Measurements from ENCODE around the gene FAM78A.

Gene FAM78A

DNA sequence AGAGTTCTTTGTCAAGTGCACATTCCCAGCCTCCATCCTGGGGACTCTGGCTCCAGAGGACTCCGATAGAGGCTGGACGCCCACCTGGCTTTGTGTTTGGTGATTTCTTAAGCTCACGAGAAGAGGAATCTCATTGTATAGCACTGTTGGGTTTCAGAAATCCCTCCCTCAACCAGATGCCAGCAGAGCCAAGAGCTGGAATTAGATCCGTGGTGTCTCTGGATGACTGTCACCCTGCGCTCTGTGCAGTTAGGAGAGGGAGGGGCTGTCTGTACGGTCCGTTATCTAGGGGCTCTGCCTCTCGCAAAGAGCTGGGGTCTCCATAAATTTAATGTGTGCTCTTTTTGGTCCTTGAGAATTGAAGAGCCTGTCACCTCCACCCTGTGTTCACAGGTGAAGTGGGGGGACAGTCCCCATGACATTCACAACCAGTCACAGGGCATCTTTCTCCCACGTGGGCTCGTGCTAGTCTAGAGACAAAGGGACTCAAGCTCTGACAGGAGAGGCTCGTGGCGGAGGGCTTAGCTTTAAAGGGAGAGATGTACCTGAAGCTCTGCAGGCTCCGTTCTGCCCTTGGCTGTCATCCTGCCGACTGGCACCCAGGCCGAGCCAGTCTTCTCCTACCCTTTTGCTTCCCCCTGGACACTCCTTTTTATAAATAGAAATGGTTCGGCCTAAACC is 41.4 kb downstream of the FAM78A start:
- DNase-seq (ENCODE audit: insufficient read length, low spot score), result no peak
- no peak for FAIRE-seq
- no peak for TF ChIP-seq SPI1 (IDR thresholded peaks at IDR 0.05; ENCODE audit: low read depth, low read length)
- TF ChIP-seq POU2F2 (IDR thresholded peaks at IDR 0.05; ENCODE audit: low read depth, low read length), result no peak

DNA sequence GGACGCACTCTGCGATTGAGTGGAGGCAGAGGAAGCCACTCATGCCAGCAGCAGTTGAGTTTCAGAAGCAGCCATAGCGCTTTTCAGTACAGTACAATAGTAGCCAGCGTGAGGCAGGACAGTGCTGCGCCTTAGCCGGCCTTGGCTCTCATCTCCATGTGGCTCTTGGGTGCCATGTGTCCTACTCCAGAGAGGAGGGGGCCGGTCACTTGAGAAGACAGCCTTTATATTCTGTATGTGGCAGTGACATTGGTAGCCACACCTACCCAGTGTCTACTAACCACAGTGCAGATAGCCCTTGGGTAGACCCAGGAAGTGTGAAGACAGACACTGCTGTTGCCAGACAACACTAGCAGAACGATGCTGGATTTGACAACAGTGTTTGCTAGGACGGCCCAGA is 42.3 kb downstream of the FAM78A start:
- TF ChIP-seq TAF1 (IDR thresholded peaks at IDR 0.05; ENCODE audit: low read depth, low read length), result no peak
- TF ChIP-seq SPI1 (IDR thresholded peaks at IDR 0.05; ENCODE audit: low read depth, low read length), result no peak
- TF ChIP-seq PAX5 (IDR thresholded peaks at IDR 0.05; ENCODE audit: insufficient read depth, low read length, severe bottlenecking), result no peak
- no peak for TF ChIP-seq POLR2AphosphoS5 (IDR thresholded peaks at IDR 0.05; ENCODE audit: low read depth, low read length)
- TF ChIP-seq POU2F2 (IDR thresholded peaks at IDR 0.05; ENCODE audit: low read depth, low read length), result no peak
- no peak for TF ChIP-seq POLR2A (IDR thresholded peaks at IDR 0.05; ENCODE audit: low read depth, low read length)
- DNase-seq (ENCODE audit: insufficient read length, low spot score), result no peak
- FAIRE-seq, result no peak

DNA sequence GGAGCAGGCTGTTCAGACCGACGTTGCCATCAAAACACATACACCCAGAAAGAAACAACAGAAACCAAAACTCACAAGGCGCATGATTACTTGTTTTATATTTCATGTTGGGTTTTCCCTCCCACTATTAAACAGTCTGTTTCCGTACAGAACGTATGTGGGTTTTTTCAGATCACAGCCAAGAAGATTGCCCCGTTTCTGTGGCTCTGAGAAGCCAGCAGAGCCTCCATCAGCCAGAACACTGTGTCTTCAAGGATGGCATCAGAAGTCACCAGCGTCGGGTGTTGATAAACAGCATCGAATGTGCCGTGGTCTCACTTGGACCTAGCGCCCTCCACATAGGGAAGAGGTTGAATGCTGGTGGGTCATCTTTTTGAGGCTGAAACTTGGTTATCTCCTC is 42.8 kb downstream of the FAM78A start:
- TF ChIP-seq PAX5 (IDR thresholded peaks at IDR 0.05; ENCODE audit: insufficient read depth, low read length, severe bottlenecking) (no peak), POU2F2 (IDR thresholded peaks at IDR 0.05; ENCODE audit: low read depth, low read length) (no peak), POLR2AphosphoS5 (IDR thresholded peaks at IDR 0.05; ENCODE audit: low read depth, low read length) (no peak), TAF1 (IDR thresholded peaks at IDR 0.05; ENCODE audit: low read depth, low read length) (no peak), SPI1 (IDR thresholded peaks at IDR 0.05; ENCODE audit: low read depth, low read length) (no peak), POLR2A (IDR thresholded peaks at IDR 0.05; ENCODE audit: low read depth, low read length) (no peak)
- FAIRE-seq (no peak), DNase-seq (ENCODE audit: insufficient read length, low spot score) (no peak)

DNA sequence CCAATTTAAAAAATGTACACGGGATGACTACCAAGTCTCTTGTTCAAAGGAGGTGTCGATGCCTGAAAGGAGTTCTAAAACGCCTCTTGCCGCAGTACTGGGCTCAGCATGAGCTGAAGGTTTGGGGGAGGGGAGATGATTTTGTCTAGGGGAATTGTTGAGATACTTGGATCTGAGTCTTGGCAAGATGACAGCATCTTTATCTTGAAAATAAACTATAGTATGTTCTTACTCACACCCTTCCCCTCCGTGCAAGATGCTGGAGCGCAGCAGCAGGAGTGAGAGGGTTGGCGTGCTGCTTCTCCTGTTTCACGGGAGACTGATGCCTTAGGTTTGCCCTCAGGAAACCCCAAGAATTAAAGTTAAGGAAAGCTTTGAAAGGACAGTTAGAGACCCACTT is 47.3 kb downstream of the FAM78A start:
- DNase-seq (ENCODE audit: insufficient read length, low spot score), result no peak
- FAIRE-seq, result no peak
- TF ChIP-seq SPI1 (IDR thresholded peaks at IDR 0.05; ENCODE audit: low read depth, low read length), result no peak
- no peak for TF ChIP-seq POU2F2 (IDR thresholded peaks at IDR 0.05; ENCODE audit: low read depth, low read length)
- no peak for TF ChIP-seq TAF1 (IDR thresholded peaks at IDR 0.05; ENCODE audit: low read depth, low read length)
- TF ChIP-seq PAX5 (IDR thresholded peaks at IDR 0.05; ENCODE audit: insufficient read depth, low read length, severe bottlenecking), result no peak

DNA sequence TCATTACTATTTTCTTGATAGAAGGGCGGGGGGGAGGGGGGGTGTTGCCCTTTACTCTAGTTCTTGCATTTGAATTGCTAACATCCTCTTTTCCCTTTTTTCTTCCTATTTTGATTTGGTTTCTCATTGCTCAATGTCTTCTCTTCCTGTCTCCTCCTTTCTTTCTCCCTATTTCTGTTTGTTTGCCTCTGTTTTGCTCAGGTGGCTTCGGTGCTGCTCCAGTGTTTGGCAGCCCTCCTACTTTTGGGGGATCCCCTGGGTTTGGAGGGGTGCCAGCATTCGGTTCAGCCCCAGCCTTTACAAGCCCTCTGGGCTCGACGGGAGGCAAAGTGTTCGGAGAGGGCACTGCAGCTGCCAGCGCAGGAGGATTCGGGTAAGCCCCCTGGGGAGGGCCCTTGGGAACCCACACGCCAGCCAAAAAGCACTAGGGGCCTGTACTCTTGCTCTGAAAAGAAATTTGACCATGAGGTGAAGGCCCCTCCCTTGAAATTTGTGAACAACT is 48.3 kb downstream of the FAM78A start:
- no peak for FAIRE-seq
- no peak for TF ChIP-seq TAF1 (IDR thresholded peaks at IDR 0.05; ENCODE audit: low read depth, low read length)
- no peak for TF ChIP-seq POLR2AphosphoS5 (IDR thresholded peaks at IDR 0.05; ENCODE audit: low read depth, low read length)
- no peak for TF ChIP-seq POLR2A (IDR thresholded peaks at IDR 0.05; ENCODE audit: low read depth, low read length)
- no peak for TF ChIP-seq PAX5 (IDR thresholded peaks at IDR 0.05; ENCODE audit: insufficient read depth, low read length, severe bottlenecking)
- TF ChIP-seq SPI1 (IDR thresholded peaks at IDR 0.05; ENCODE audit: low read depth, low read length), result no peak
- TF ChIP-seq POU2F2 (IDR thresholded peaks at IDR 0.05; ENCODE audit: low read depth, low read length), result no peak
- no peak for DNase-seq (ENCODE audit: insufficient read length, low spot score)

DNA sequence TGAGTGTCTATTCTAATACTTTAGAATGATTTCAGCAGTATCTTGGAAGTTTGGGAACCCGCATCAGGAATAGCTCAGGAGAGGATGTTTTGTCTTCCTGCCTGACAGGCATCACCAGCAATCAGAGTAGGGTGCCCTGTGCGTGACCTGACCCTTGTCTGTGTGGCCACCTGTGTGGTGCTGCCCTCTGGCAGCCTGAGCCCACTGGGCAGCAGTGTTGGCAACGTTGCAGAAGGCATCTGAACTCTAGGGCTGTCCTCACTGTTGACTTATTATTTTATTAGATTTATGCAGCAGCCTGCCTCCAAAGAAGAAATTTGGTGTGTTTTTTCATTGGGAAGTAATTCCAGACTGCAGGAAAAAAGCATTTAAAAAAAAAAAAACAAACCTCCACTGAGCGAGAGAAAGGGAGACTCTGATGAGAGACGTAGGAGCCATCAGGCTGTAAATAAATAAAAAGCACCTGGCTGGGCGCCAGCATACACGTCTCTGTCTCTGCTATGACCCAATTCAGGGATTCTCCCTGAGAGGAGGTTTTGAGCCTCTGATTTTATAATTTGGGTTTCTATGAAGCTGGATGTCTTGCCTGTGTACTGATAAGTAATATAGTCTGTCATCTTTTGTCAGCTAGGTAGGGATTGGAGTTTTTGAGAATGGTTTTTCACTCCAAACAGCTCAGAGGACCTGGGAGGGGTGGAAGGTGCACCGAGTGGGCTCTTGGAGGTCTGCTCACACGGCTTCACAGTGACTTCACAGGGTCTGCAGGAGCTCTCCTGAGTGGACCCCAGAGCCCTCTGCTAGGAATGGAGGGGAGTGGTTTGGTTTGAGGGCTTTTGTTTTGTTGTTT is 49.0 kb downstream of the FAM78A start:
- TF ChIP-seq SPI1 (IDR thresholded peaks at IDR 0.05; ENCODE audit: low read depth, low read length), result no peak
- no peak for TF ChIP-seq PAX5 (IDR thresholded peaks at IDR 0.05; ENCODE audit: insufficient read depth, low read length, severe bottlenecking)
- TF ChIP-seq TAF1 (IDR thresholded peaks at IDR 0.05; ENCODE audit: low read depth, low read length), result no peak
- TF ChIP-seq POLR2A (IDR thresholded peaks at IDR 0.05; ENCODE audit: low read depth, low read length), result no peak
- TF ChIP-seq POU2F2 (IDR thresholded peaks at IDR 0.05; ENCODE audit: low read depth, low read length), result no peak
- DNase-seq (ENCODE audit: insufficient read length, low spot score), result no peak
- FAIRE-seq, result no peak

DNA sequence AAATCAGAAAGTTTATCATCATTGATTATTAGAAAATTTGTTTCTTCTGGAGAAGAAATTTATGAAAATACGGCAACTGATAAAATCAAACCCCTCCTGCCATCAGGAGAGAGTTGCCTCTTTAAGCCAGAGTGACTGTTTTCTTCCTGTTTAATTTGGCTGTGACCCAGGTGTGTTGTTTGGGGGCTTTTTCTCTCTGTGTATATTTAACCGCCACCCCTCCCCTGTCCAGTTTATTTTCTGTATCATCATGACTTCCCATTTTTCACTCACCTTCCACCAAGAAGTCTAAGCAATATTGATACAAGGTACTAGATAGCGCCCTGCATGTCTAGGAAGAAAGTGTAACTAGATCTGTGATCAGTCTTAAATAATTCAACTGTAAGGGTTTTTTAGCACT is 50.1 kb downstream of the FAM78A start:
- no peak for TF ChIP-seq TAF1 (IDR thresholded peaks at IDR 0.05; ENCODE audit: low read depth, low read length)
- TF ChIP-seq POLR2A (IDR thresholded peaks at IDR 0.05; ENCODE audit: low read depth, low read length), result no peak
- no peak for TF ChIP-seq POLR2AphosphoS5 (IDR thresholded peaks at IDR 0.05; ENCODE audit: low read depth, low read length)
- TF ChIP-seq POU2F2 (IDR thresholded peaks at IDR 0.05; ENCODE audit: low read depth, low read length), result no peak
- TF ChIP-seq SPI1 (IDR thresholded peaks at IDR 0.05; ENCODE audit: low read depth, low read length), result no peak
- no peak for TF ChIP-seq PAX5 (IDR thresholded peaks at IDR 0.05; ENCODE audit: insufficient read depth, low read length, severe bottlenecking)
- no peak for DNase-seq (ENCODE audit: insufficient read length, low spot score)
- no peak for FAIRE-seq

DNA sequence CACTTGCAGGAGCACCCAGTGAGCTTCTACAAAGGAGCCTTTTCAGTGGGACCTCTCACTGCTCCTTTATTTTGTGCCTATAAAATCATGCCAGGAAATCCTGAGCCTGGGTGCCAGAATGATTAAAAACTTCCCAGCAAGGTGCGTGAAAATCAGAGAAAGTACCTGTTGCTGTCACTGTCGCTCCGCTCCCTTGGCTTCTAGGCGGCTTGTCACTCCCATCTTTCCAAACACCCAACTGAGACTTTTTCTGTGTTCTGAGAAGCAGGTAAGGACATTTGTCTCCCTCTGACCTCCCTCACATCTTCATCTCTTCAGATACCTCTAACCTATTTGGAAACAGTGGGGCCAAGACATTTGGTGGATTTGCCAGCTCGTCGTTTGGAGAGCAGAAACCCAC is 53.9 kb downstream of the FAM78A start:
- TF ChIP-seq POU2F2 (IDR thresholded peaks at IDR 0.05; ENCODE audit: low read depth, low read length) (no peak), TAF1 (IDR thresholded peaks at IDR 0.05; ENCODE audit: low read depth, low read length) (no peak), SPI1 (IDR thresholded peaks at IDR 0.05; ENCODE audit: low read depth, low read length) (no peak), PAX5 (IDR thresholded peaks at IDR 0.05; ENCODE audit: insufficient read depth, low read length, severe bottlenecking) (no peak), POLR2AphosphoS5 (IDR thresholded peaks at IDR 0.05; ENCODE audit: low read depth, low read length) (no peak), POLR2A (IDR thresholded peaks at IDR 0.05; ENCODE audit: low read depth, low read length) (no peak)
- DNase-seq (ENCODE audit: insufficient read length, low spot score) (no peak), FAIRE-seq (no peak)

DNA sequence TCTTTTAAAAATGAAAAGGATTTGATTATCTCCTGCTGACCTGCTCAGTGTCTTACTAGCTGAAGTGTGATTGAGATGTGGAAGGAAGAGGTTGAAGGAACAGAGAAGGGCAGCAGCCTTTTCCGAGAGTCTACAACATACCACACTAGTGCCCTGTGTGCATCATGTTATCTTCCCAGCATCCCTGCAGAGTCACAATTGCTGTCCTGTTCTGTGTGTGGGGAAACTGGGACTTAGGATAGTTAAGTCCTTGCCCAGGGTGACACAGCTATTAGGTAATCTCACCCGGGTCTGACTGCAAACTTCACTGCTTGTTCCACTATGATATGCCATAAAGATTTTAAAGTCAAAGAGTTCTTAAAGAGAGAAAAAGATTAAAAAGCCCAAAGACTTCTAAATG is 55.8 kb downstream of the FAM78A start:
- TF ChIP-seq PAX5 (IDR thresholded peaks at IDR 0.05; ENCODE audit: insufficient read depth, low read length, severe bottlenecking), result no peak
- no peak for TF ChIP-seq POLR2AphosphoS5 (IDR thresholded peaks at IDR 0.05; ENCODE audit: low read depth, low read length)
- no peak for TF ChIP-seq POLR2A (IDR thresholded peaks at IDR 0.05; ENCODE audit: low read depth, low read length)
- TF ChIP-seq SPI1 (IDR thresholded peaks at IDR 0.05; ENCODE audit: low read depth, low read length), result no peak
- TF ChIP-seq POU2F2 (IDR thresholded peaks at IDR 0.05; ENCODE audit: low read depth, low read length), result no peak
- DNase-seq (ENCODE audit: insufficient read length, low spot score) (no peak), FAIRE-seq (no peak)

Measured in GM12891 (cell line).